Adrenal gland (tissue), 5 donors: ENCODE results near the gene SAMHD1.

Source experiments
- CTCF ChIP-seq, 6 experiments: fragments of 450-650 bp in 4 of 6; fragments of 200-600 bp in 2 of 6; sonication (generic) in 1 of 6; IDR thresholded peaks; 1 replicate in 5 of 6; 2 replicates in 1 of 6; pipeline versions ENCODE4 v1.5.1 to v1.8.0; 2016 to 2021; ENCODE audit warnings: antibody characterized with exemption in 6 of 6, mild to moderate bottlenecking in 2 of 6, moderate library complexity in 1 of 6
- POLR2A ChIP-seq, 2 donors: fragments of 450-650 bp; IDR thresholded peaks; one replicate each; pipeline ENCODE4 v1.6.1; 2017; ENCODE audit warnings: antibody characterized with exemption in 2 of 2, mild to moderate bottlenecking in 2 of 2, moderate library complexity in 1 of 2
- donor health status: DM: no; HTN: no; CAD: no.

- TF ChIP-seq CTCF (IDR thresholded peaks at IDR 0.05) (no peak), POLR2A (IDR thresholded peaks at IDR 0.05) (no peak)
Observed at GRCh38 chr20:36851490-36851889, 100.0 kb downstream of the SAMHD1 start.
